ENCODE data around the gene PPIAL4G. TPM values are rescaled to one million over a fixed set of nuclear protein-coding genes. Genes with fewer than 3 reads are reported as not detected.
"Not testable (repeated sequence)": the region's sequence is repeated elsewhere in the genome, so short reads cannot be mapped to it uniquely, and the experiment has no call there.

Gene PPIAL4G
- total RNA-seq, 5 donors from 2014 or later (not counting 1 experiment from before 2014, with no cell fraction given): 0.40 to 2.1 (median 2.0) TPM

DNA sequence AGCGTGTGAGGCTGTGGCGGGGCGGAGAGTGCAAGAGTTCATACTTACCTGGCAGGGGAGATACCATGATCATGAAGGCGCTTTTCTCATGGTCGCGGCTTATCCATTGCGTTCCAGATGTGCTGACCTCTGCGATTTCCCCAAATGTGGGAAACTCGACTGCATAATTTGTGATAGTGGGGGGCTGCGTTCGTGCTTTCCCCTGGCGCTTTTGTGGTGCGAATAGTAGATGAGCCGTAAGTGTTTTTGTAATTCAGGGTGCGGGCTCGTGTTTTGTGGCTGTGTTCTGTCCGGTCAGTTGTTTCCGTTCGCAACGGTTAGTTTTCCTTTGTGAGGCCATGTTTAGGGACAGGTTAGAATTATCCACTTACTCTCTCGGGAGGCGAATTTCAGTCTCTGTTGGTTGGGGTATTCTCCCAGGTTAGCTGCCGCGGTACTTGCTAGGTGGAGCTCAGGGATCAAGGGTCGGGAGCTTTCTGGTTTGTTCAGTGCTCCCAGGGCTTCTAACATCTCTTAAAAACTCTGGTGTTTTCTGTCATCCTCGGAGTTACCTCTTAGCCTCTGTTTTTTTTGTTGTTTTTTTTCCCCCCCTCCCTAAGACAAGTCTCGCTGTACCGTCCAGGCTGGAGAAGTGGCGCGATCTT is 39.6 kb upstream of the PPIAL4G start:
- H3K36me3 Mint-ChIP-seq; H3K9me3 ChIP-seq; H3K27me3 Mint-ChIP-seq; H3K9me3 Mint-ChIP-seq; H3K27me3 ChIP-seq (replicated peaks in 1 of 2; ENCODE audit: control insufficient read depth in 2 of 2, extremely low read depth in 1 of 2, insufficient read depth in 2 of 2, low read length in 1 of 2); H3K36me3 ChIP-seq (ENCODE audit: control insufficient read depth in 2 of 2, extremely low read depth in 1 of 2, insufficient read depth in 1 of 2, low read length in 1 of 2); CTCF ChIA-PET: not testable (repeated sequence)
- DNase-seq (peak; percentile 74 to 96 (median 89)), ATAC-seq (replicated peaks in 1 of 4) (peak; percentile 71 to 78 (median 75))
- Histone ChIP-seq H3K4me3 (ENCODE audit: control insufficient read depth in 1 of 2, extremely low read depth in 1 of 2, low read length in 1 of 2) (peak overlapping the region; percentile 23 to 65), H3K27ac (ENCODE audit: low read length) (peak overlapping the region; percentile 74), H3K4me1 (ENCODE audit: control insufficient read depth in 1 of 2, extremely low read depth in 1 of 2, insufficient read depth in 2 of 2, low read length in 2 of 2) (peaks cover 2 to 11% of the 10 kb centered on the region in 2 experiments)
- peak overlapping the region; percentile 89 to 100 (median 99) for H3K4me3 Mint-ChIP-seq
- POLR2A ChIA-PET: interaction anchor here in 1 of 2 donors (0.6 kb wide), 2 partner anchors 134 to 188 kb away, joined by 3 read pairs; no protein-coding TSS in a partner anchor
- H3K4me1 Mint-ChIP-seq: peaks cover 4 to 16% (median 5%) of the 10 kb centered on the region in 3 donors
- H3K27ac Mint-ChIP-seq: peak overlapping the region; percentile 98 to 99
- WGBS (ENCODE audit: insufficient coverage): 0% methylated on average over 13 of the region's 30 CpGs

DNA sequence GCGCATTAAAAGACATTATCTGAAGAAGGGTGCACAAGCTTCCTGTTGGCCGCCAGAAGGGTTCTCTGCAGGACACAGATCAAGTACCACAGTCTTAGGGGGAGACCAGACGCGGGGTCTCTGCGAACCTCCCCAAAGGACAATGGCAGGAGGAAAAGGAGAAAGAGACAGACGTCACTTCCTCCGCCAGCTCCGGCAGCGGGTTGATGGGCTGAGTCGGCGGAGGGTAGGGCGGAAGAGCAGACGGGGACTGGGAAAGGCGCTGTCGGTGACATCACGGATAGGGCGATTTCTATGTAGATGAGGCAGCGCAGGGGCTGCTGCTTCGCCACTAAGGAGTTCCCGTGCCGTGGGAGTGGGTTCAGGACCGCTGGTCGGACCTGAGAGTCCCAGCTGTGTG is 39.0 kb upstream of the PPIAL4G start:
- H3K9me3 ChIP-seq; H3K4me1 ChIP-seq (ENCODE audit: control insufficient read depth in 1 of 2, extremely low read depth in 1 of 2, insufficient read depth in 2 of 2, low read length in 2 of 2); H3K36me3 ChIP-seq (ENCODE audit: control insufficient read depth in 2 of 2, extremely low read depth in 1 of 2, insufficient read depth in 1 of 2, low read length in 1 of 2); H3K36me3 Mint-ChIP-seq; H3K27me3 Mint-ChIP-seq; H3K9me3 Mint-ChIP-seq; CTCF ChIA-PET; H3K27me3 ChIP-seq (replicated peaks in 1 of 2; ENCODE audit: control insufficient read depth in 2 of 2, extremely low read depth in 1 of 2, insufficient read depth in 2 of 2, low read length in 1 of 2); POLR2A ChIA-PET: not testable (repeated sequence)
- ATAC-seq (replicated peaks in 1 of 4): peak; percentile 50 to 71 (median 64)
- Mint-ChIP-seq H3K4me3 (peak overlapping the region; percentile 89 to 100 (median 99)), H3K27ac (peak overlapping the region; percentile 98 to 99), H3K4me1 (peaks cover 4 to 18% (median 6%) of the 10 kb centered on the region in 3 donors)
- Histone ChIP-seq H3K4me3 (ENCODE audit: control insufficient read depth in 1 of 2, extremely low read depth in 1 of 2, low read length in 1 of 2) (peak overlapping the region in 1 of 2 donors; percentile 65), H3K27ac (ENCODE audit: low read length) (peak overlapping the region; percentile 68)
- DNase-seq: peak; percentile 61 to 90 (median 80)
- WGBS (ENCODE audit: insufficient coverage): 0% methylated on average over 3 of the region's 23 CpGs

DNA sequence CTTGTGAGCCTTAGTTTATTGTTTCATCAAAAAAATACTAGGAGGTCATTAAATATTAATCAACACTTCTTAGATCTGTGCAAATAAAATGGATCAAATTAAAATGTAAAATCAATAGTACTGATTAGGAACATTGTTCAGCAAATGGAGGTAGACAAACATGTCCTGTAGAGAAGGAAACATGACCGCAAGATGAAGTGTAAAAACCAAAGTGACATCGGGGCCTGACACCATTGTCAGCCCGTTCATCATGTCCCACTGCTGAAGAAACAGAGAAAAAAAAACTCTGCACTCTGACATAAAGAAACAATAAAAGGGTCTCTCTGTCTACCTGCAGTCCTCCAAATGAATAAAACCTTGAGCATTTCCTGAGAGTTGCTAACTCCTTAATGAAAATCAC is 31.2 kb upstream of the PPIAL4G start:
- H3K4me3 ChIP-seq (ENCODE audit: control insufficient read depth in 1 of 2, extremely low read depth in 1 of 2, low read length in 1 of 2); POLR2A ChIA-PET; H3K36me3 ChIP-seq (ENCODE audit: control insufficient read depth in 2 of 2, extremely low read depth in 1 of 2, insufficient read depth in 1 of 2, low read length in 1 of 2); H3K4me1 ChIP-seq (ENCODE audit: control insufficient read depth in 1 of 2, extremely low read depth in 1 of 2, insufficient read depth in 2 of 2, low read length in 2 of 2); H3K36me3 Mint-ChIP-seq; H3K27me3 Mint-ChIP-seq; H3K27me3 ChIP-seq (replicated peaks in 1 of 2; ENCODE audit: control insufficient read depth in 2 of 2, extremely low read depth in 1 of 2, insufficient read depth in 2 of 2, low read length in 1 of 2); CTCF ChIA-PET; H3K9me3 Mint-ChIP-seq; H3K4me3 Mint-ChIP-seq; H3K27ac ChIP-seq (ENCODE audit: low read length); ATAC-seq (replicated peaks in 1 of 4); H3K9me3 ChIP-seq: not testable (repeated sequence)
- Mint-ChIP-seq H3K4me1 (peaks cover 14 to 21% (median 17%) of the 10 kb centered on the region in 3 donors), H3K27ac (peak overlapping the region in 1 of 2 donors; percentile 91)
- WGBS (ENCODE audit: insufficient coverage): no CpG with 5 or more reads among the region's 3 CpGs
- DNase-seq: peak in 1 of 35 experiments; percentile 24

DNA sequence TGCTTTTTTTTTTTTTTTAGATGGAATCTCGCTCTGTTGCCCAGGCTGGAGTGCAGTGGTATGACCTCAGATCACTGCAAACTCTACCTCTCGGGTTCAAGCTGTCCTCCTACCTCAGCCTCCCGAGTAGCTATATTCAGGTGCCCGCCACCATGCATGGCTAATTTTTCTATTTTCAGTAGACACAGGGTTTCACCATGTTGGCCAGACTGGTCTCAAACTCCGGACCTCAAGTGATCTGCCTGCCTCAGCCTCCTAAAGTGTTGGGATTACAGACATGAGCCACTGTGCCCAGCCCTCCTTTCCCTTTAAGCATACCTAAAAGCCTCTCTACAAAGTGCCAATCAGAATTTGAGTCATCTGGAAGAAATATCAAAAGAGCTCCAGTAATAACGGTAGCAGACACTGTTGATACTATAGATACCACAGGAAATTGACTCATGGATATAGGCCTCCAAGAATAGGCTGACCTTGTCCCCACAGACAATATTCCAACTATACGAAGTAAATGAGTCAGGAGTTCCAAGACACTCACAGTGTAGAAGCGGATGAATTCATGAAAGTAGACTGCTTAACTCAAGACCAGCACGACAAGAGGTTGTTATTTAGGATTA is 29.6 kb upstream of the PPIAL4G start:
- no CpG with 5 or more reads among the region's 9 CpGs for WGBS (ENCODE audit: insufficient coverage)
- H3K36me3 ChIP-seq (ENCODE audit: control insufficient read depth in 2 of 2, extremely low read depth in 1 of 2, insufficient read depth in 1 of 2, low read length in 1 of 2); H3K4me1 ChIP-seq (ENCODE audit: control insufficient read depth in 1 of 2, extremely low read depth in 1 of 2, insufficient read depth in 2 of 2, low read length in 2 of 2); H3K27me3 ChIP-seq (replicated peaks in 1 of 2; ENCODE audit: control insufficient read depth in 2 of 2, extremely low read depth in 1 of 2, insufficient read depth in 2 of 2, low read length in 1 of 2); CTCF ChIA-PET; ATAC-seq (replicated peaks in 1 of 4); POLR2A ChIA-PET; H3K27ac ChIP-seq (ENCODE audit: low read length); DNase-seq; H3K4me3 ChIP-seq (ENCODE audit: control insufficient read depth in 1 of 2, extremely low read depth in 1 of 2, low read length in 1 of 2); H3K9me3 ChIP-seq; H3K4me3 Mint-ChIP-seq; H3K27me3 Mint-ChIP-seq; H3K36me3 Mint-ChIP-seq; H3K9me3 Mint-ChIP-seq: not testable (repeated sequence)
- H3K4me1 Mint-ChIP-seq: peaks cover 11 to 18% (median 13%) of the 10 kb centered on the region in 3 donors
- peak overlapping the region in 1 of 2 donors; percentile 52 for H3K27ac Mint-ChIP-seq

DNA sequence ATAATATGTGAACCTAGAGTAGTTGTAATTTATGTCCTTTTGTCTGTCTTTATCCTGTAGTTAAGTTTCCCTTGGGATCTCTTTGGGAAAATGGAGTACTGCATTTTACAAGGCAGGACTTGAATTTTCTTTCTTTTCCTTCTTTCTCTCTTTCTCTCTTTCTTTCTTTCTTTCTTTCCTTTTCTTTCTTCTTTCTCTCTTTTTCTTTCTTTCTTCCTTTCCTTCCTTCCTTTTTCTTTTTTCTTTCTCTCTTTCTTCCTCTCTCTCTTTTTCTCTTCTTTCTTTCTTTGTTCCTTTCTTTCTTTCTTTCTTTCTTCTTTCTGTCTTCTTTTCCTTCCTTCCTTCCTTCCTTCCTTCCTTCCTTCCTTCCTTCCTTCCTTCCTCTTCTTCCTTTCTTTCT is 10.8 kb upstream of the PPIAL4G start:
- H3K27ac Mint-ChIP-seq; POLR2A ChIA-PET; DNase-seq; H3K4me1 Mint-ChIP-seq; H3K4me3 Mint-ChIP-seq; ATAC-seq (replicated peaks in 1 of 4); H3K9me3 Mint-ChIP-seq; H3K4me1 ChIP-seq (ENCODE audit: control insufficient read depth in 1 of 2, extremely low read depth in 1 of 2, insufficient read depth in 2 of 2, low read length in 2 of 2); H3K36me3 Mint-ChIP-seq; H3K36me3 ChIP-seq (ENCODE audit: control insufficient read depth in 2 of 2, extremely low read depth in 1 of 2, insufficient read depth in 1 of 2, low read length in 1 of 2); CTCF ChIA-PET; H3K27me3 ChIP-seq (replicated peaks in 1 of 2; ENCODE audit: control insufficient read depth in 2 of 2, extremely low read depth in 1 of 2, insufficient read depth in 2 of 2, low read length in 1 of 2); H3K27ac ChIP-seq (ENCODE audit: low read length); H3K9me3 ChIP-seq; H3K4me3 ChIP-seq (ENCODE audit: control insufficient read depth in 1 of 2, extremely low read depth in 1 of 2, low read length in 1 of 2); H3K27me3 Mint-ChIP-seq: not testable (repeated sequence)

DNA sequence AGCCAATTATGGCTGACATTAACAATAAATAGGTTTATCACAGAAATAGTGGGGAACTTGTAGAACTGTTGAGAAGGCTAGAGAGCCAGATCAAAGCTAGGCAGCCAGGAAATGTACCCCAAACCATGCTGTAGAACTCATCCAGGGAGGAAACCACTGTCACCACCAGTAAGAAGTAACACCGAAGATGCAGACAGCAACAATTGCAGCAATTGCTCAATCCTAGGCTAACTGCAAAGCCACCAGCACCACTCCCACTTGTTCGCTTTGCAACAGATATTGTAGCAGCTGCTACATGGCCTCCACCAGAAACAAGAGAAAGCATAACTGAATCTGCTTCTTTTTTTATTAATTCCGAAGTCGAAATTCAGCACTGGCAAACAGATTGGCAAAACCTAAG is 2.0 kb downstream of the PPIAL4G start:
- H3K27ac Mint-ChIP-seq: peak overlapping the region; percentile 44 to 74
- not testable (repeated sequence) for H3K36me3 Mint-ChIP-seq

More for the DNA sequence above, 2.0 kb downstream of the PPIAL4G start:
- H3K4me1 Mint-ChIP-seq: peaks cover 10 to 13% (median 13%) of the 10 kb centered on the region in 3 donors
- POLR2A ChIA-PET; H3K27me3 Mint-ChIP-seq; H3K27ac ChIP-seq (ENCODE audit: low read length); H3K4me3 ChIP-seq (ENCODE audit: control insufficient read depth in 1 of 2, extremely low read depth in 1 of 2, low read length in 1 of 2); H3K27me3 ChIP-seq (replicated peaks in 1 of 2; ENCODE audit: control insufficient read depth in 2 of 2, extremely low read depth in 1 of 2, insufficient read depth in 2 of 2, low read length in 1 of 2); H3K9me3 Mint-ChIP-seq; CTCF ChIA-PET; H3K4me1 ChIP-seq (ENCODE audit: control insufficient read depth in 1 of 2, extremely low read depth in 1 of 2, insufficient read depth in 2 of 2, low read length in 2 of 2); H3K36me3 ChIP-seq (ENCODE audit: control insufficient read depth in 2 of 2, extremely low read depth in 1 of 2, insufficient read depth in 1 of 2, low read length in 1 of 2); H3K9me3 ChIP-seq; ATAC-seq (replicated peaks in 1 of 4): not testable (repeated sequence)
- DNase-seq: peak in 32 of 35 experiments; percentile 4 to 76 (median 32)
- H3K4me3 Mint-ChIP-seq: peak overlapping the region in 2 of 3 donors; percentile 24 to 38
- WGBS (ENCODE audit: insufficient coverage): no CpG with 5 or more reads among the region's 4 CpGs

All from T-cell (primary cell).